T-helper 17 cell (primary cell): Measurements from ENCODE around the gene C17orf78. TPM values are rescaled to one million over a fixed set of nuclear protein-coding genes. Genes with fewer than 3 reads are reported as not detected.
"Not testable (repeated sequence)": the region's sequence is repeated elsewhere in the genome, so short reads cannot be mapped to it uniquely, and the experiment has no call there.

Experiments used
- ATAC-seq: fragments of 150-1000 bp; cut with Tn5 transposase; 2 replicates; pipeline ENCODE4 v1.10.0; 2021; ENCODE audit warnings: mild to moderate bottlenecking, moderate library complexity
- DNase-seq, 3 donors: peaks; one replicate each; pipeline versions ENCODE4 v3.0.0 to v3.0.0-alpha.2; 2020 to 2021
- H3K9me3 ChIP-seq: one replicate; pipeline ENCODE4 v1.7.0; 2013; ENCODE audit warnings: low read length, mild to moderate bottlenecking; ENCODE audit not compliant: control insufficient read depth, poor library complexity, severe bottlenecking
- H3K27ac Mint-ChIP-seq: one replicate; pipeline ENCODE4 v1.8.0; 2022; ENCODE audit warnings: mild to moderate bottlenecking, moderate library complexity, mixed read lengths
- H3K27me3 Mint-ChIP-seq: one replicate; pipeline ENCODE4 v1.8.0; 2022; ENCODE audit warnings: mixed read lengths
- H3K36me3 Mint-ChIP-seq: one replicate; pipeline ENCODE4 v1.8.0; 2022; ENCODE audit warnings: low read depth, mixed read lengths
- H3K4me1 Mint-ChIP-seq: one replicate; pipeline ENCODE4 v1.8.0; 2022; ENCODE audit warnings: mild to moderate bottlenecking, mixed read lengths
- H3K4me3 Mint-ChIP-seq: one replicate; pipeline ENCODE4 v1.8.0; 2022; ENCODE audit warnings: mild to moderate bottlenecking, moderate library complexity, mixed read lengths
- total RNA-seq, 4 donors: library from RNA in 2 of 4; stranded (reverse) in 2 of 4; gene quantifications; one replicate each; pipeline ENCODE4 v1.2.3 and lab custom pipeline; 2022 to 2026

Gene C17orf78
- total RNA-seq, 2 donors from 2014 or later = not detected

DNA sequence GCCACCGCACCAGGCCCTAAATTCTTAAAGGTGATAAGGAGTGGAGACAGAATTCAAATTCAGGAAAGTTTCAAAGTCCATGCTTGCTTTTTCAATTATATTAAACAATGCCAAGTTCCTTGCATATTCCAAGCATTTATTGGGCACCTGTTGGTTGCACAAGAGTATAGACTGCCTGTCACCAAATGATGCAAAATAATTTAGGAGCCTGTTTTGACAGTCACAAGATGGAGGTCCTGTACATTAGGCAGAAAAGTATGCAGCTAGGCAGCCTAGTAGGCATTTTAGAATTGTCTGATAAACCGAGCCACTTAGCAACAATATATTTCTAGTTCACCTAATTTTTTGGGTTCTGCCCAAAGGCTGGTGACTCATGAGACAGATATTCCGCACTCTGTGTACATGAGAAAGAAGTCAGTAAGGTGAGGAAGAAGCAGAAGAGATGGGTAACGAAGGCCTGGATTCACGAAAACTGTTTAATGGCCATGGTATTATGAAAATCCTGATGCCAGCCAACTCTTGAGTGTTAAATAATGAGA lies 23.5 kb downstream of the C17orf78 start:
- no peaks in the 10 kb centered on the region for H3K9me3 ChIP-seq
- no peaks in the 10 kb centered on the region for H3K36me3 Mint-ChIP-seq
- no peak overlapping the region for H3K4me3 Mint-ChIP-seq
- peaks cover 7% of the 10 kb centered on the region for H3K4me1 Mint-ChIP-seq
- no peak overlapping the region for H3K27ac Mint-ChIP-seq
- ATAC-seq = no peak
- H3K27me3 Mint-ChIP-seq = no peaks in the 10 kb centered on the region
- DNase-seq = no peak

- Mint-ChIP-seq H3K27me3 (no peaks in the 10 kb centered on the region), H3K27ac (no peak overlapping the region), H3K4me1 (peaks cover 16% of the 10 kb centered on the region), H3K36me3 (peaks cover 2% of the 10 kb centered on the region), H3K4me3 (no peak overlapping the region)
- H3K9me3 ChIP-seq = no peaks in the 10 kb centered on the region
- DNase-seq (no peak), ATAC-seq (no peak)
These were observed 24.7 kb downstream of the C17orf78 start for GRCh38 chr17:37400505-37400904.

- not testable (repeated sequence) for H3K36me3 Mint-ChIP-seq, DNase-seq, H3K9me3 ChIP-seq, ATAC-seq, H3K27me3 Mint-ChIP-seq
- Mint-ChIP-seq H3K27ac (peak overlapping the region; percentile 16), H3K4me3 (peak overlapping the region; percentile 96), H3K4me1 (peaks cover 24% of the 10 kb centered on the region)
These were observed 29.7 kb downstream of the C17orf78 start for GRCh38 chr17:37405522-37405921.

GRCh38 chr17:37405955-37406634 lies 30.3 kb downstream of the C17orf78 start:
- Mint-ChIP-seq H3K27ac (peak overlapping the region; percentile 91), H3K4me1 (peaks cover 24% of the 10 kb centered on the region), H3K36me3 (peaks cover 3% of the 10 kb centered on the region), H3K27me3 (no peaks in the 10 kb centered on the region), H3K4me3 (peak overlapping the region; percentile 96)
- ATAC-seq (peak; percentile 2), DNase-seq (no peak)
- H3K9me3 ChIP-seq = no peaks in the 10 kb centered on the region

DNA sequence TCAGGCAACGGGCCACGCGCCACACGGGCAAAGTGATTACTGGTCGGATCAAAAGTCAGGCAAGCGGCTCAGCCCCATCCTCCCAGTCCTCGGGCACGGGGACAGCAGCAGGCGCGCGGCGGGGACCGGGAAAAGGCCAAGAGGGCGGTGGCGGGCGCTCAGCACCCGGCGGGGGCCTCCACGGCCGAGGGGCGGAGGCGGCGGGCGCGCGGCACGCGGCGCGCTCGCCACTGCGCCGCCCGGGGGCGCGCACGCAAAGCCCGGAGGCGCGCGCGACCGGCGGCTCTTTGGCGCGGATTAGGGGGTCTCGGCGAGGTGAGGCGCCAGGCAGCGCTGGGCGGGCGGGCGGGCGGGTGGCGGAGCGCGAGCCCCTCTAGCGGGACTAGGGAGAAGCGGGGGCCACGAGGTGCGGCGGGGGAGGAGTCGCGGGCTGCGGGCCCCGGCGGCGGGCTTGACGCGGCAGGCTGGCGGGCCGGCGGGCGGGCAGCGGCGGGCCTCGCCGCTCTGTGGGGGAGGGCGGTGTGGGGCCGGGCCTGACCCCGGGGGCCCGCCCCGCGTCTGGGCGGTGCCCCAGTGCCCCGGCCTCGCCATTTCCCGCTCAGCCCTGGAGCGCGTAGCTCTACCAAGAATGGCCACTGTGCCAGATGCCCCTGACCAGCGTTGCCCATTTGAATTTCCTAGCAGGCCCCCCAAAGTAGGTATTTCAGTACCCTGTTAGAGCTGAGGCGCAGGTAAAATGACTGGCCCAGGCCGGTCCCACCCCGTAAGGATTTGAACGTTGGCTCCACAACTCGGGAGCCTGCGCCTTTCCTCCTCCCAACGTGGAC lies 31.1 kb downstream of the C17orf78 start, which contains the start of the genes ACACA and TADA2A:
Gene ACACA (minus strand): TSS at position 202 of the 827 bp plus-strand sequence. CDS start 537 bp downstream, outside the sequence.
Gene TADA2A (plus strand): TSS at position 252 of the 827 bp plus-strand sequence. CDS start 4,480 bp downstream, outside the sequence.
- Mint-ChIP-seq H3K4me1 (peaks cover 24% of the 10 kb centered on the region), H3K27me3 (no peaks in the 10 kb centered on the region), H3K36me3 (peaks cover 4% of the 10 kb centered on the region), H3K27ac (peak within 1 kb of the TSS; percentile 91), H3K4me3 (peak within 1 kb of the TSS; percentile 96)
- ATAC-seq (peak; percentile 94), DNase-seq (peak; percentile 60 to 74 (median 71))
- no peaks in the 10 kb centered on the region for H3K9me3 ChIP-seq

DNA sequence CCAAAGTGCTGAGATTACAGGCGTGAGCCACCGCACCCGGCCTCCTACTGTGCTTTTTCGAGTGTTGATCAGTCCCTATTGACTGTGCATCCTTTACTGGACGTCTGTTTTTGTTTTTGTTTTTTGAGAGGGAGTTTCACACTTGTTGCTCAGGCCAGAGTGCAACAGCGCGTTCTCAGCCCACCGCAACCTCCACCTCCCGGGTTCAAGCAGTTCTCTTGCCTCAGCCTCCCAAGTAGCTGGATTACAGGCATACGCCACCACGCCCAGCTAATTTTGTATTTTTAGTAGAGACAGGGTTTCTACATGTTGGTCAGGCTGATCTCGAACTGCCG lies 32.3 kb downstream of the C17orf78 start:
- Mint-ChIP-seq H3K4me1 (peaks cover 22% of the 10 kb centered on the region), H3K4me3 (peak overlapping the region; percentile 91), H3K27ac (peak overlapping the region; percentile 83)
- not testable (repeated sequence) for H3K27me3 Mint-ChIP-seq, DNase-seq, H3K36me3 Mint-ChIP-seq, ATAC-seq, H3K9me3 ChIP-seq

GRCh38 chr17:37410357-37410756 lies 34.6 kb downstream of the C17orf78 start:
- DNase-seq (no peak), ATAC-seq (no peak)
- H3K4me3 Mint-ChIP-seq = no peak overlapping the region
- no peaks in the 10 kb centered on the region for H3K9me3 ChIP-seq
- H3K36me3 Mint-ChIP-seq = peaks cover 11% of the 10 kb centered on the region
- H3K27me3 Mint-ChIP-seq = no peaks in the 10 kb centered on the region
- no peak overlapping the region for H3K27ac Mint-ChIP-seq
- peaks cover 18% of the 10 kb centered on the region for H3K4me1 Mint-ChIP-seq

GRCh38 chr17:37413875-37414519 lies 38.2 kb downstream of the C17orf78 start:
- ATAC-seq (no peak), DNase-seq (no peak)
- H3K36me3 Mint-ChIP-seq = peaks cover 11% of the 10 kb centered on the region
- peaks cover 5% of the 10 kb centered on the region for H3K4me1 Mint-ChIP-seq
- H3K27me3 Mint-ChIP-seq = no peaks in the 10 kb centered on the region
- no peaks in the 10 kb centered on the region for H3K9me3 ChIP-seq
- H3K4me3 Mint-ChIP-seq = peak overlapping the region; percentile 67
- no peak overlapping the region for H3K27ac Mint-ChIP-seq

DNA sequence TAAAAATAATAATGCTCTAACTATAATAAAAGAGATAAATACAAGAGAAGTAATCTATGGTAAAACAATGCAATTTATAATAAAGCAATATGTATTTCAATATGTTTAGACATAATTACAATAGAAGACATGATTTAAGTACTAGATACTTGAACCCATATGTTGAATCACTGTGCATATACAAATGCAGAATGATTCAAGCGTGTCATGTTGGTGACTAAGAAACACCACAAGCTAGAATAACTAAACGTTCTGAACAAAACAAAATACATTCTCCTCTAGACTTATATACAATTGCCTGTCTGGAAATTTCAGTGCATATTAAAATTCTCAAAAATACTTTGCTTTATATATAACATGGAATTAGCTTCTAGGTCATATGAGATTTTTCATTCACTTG lies 42.1 kb downstream of the C17orf78 start:
- Mint-ChIP-seq H3K4me1 (peaks cover 5% of the 10 kb centered on the region), H3K27me3 (no peaks in the 10 kb centered on the region), H3K4me3 (no peak overlapping the region), H3K36me3 (peaks cover 10% of the 10 kb centered on the region), H3K27ac (no peak overlapping the region)
- DNase-seq = no peak
- no peaks in the 10 kb centered on the region for H3K9me3 ChIP-seq
- no peak for ATAC-seq

DNA sequence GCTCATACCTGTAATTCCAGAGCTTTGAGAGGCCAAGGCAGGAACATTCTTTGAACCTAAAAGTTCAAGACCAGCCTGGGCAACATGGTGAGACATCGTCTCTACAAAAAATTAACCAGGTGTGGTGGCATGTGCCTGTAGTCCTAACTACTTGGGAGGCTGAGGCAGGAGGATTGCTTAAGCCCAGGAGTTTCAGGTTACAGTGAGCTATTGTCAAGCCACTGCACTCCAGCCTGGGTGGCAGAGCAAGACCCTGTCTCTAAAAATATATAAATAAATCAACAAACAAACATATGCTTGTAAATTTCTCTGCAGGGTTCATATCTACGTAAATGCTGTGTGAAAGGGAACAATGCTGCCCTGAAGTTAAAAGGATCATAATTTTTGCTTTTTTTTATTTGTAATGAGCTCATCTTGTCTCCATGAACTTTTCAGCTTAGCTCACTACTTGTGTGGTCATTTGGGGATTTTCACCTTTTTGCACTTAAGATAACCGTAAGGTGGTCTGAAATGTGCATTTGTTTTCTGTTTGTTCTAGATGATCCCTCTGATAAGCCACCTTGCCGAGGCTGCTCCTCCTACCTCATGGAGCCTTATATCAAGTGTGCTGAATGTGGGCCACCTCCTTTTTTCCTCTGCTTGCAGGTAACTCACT lies 47.3 kb downstream of the C17orf78 start:
- ATAC-seq (no peak), DNase-seq (no peak)
- peaks cover 2% of the 10 kb centered on the region for H3K36me3 Mint-ChIP-seq
- no peaks in the 10 kb centered on the region for H3K9me3 ChIP-seq
- no peaks in the 10 kb centered on the region for H3K4me1 Mint-ChIP-seq
- H3K27ac Mint-ChIP-seq = no peak overlapping the region
- no peaks in the 10 kb centered on the region for H3K27me3 Mint-ChIP-seq
- H3K4me3 Mint-ChIP-seq = no peak overlapping the region

DNA sequence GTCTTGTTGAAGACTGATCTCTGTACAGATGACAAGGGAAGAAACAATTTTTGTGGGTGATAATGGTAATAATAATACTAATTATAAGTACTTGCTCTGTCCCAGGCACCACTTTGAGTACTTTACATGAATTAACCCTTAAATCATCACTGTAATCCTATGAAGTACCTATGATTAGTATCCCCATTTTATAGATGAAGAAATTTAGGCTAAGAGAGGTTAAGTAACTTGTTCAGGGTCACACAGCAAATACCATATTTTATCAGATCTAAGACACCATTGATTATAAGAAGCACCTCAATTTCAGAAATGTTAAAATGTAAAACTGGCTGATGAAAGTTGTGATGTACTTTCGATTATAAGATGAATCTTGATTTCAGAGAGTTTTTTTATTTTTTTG lies 49.5 kb downstream of the C17orf78 start:
- Mint-ChIP-seq H3K27me3 (no peaks in the 10 kb centered on the region), H3K4me1 (peaks cover 3% of the 10 kb centered on the region), H3K27ac (peak overlapping the region; percentile 24), H3K36me3 (peaks cover 2% of the 10 kb centered on the region), H3K4me3 (no peak overlapping the region)
- no peak for ATAC-seq
- H3K9me3 ChIP-seq = no peaks in the 10 kb centered on the region
- no peak for DNase-seq

DNA sequence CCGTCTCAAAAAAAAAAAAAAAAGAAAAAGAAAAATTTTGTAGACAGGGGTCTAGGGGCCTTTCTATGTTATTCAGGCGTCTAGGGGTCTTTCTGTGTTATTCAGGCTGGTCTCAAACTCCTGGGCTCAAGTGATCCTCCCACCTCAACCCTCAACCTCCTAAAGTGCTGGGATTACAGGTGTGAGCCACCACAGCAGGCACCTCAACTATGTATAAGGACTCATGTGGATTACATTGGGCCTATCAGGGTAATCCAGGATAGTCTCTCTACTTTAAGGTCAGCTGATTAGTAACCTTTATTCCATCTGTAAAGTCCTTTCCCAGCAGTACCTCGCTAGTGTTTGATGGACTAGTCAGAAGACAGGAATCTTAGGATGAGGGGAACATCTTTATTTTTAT lies 53.3 kb downstream of the C17orf78 start:
- ATAC-seq (no peak), DNase-seq (no peak)
- H3K36me3 Mint-ChIP-seq = peaks cover 2% of the 10 kb centered on the region
- H3K4me1 Mint-ChIP-seq = peaks cover 7% of the 10 kb centered on the region
- no peak overlapping the region for H3K4me3 Mint-ChIP-seq
- no peaks in the 10 kb centered on the region for H3K9me3 ChIP-seq
- H3K27me3 Mint-ChIP-seq = no peaks in the 10 kb centered on the region
- no peak overlapping the region for H3K27ac Mint-ChIP-seq
